Aorta (tissue), 5 donors: ENCODE results near the gene MSANTD3. TPM values are rescaled to one million over a fixed set of nuclear protein-coding genes. Genes with fewer than 3 reads are reported as not detected.
A peak's percentile ranks its signal among the peaks of the same experiment; 100 is the strongest.
"Not testable (repeated sequence)": the region's sequence is repeated elsewhere in the genome, so short reads cannot be mapped to it uniquely, and the experiment has no call there.

Experiments
- ATAC-seq: fragments of 200-7000 bp; cut with Tn5 transposase; one replicate; pipeline ENCODE4 v1.9.1; 2022; ENCODE audit warnings: moderate library complexity; ENCODE audit not compliant: low FRiP score
- DNase-seq, 2 donors: peaks; one replicate each; pipeline ENCODE4 v3.0.0-alpha.2; 2020
- H3K27ac ChIP-seq, 2 donors: one replicate each; pipeline ENCODE4 v1.5.1; 2013; ENCODE audit warnings: low read length in 2 of 2, mild to moderate bottlenecking in 2 of 2, moderate library complexity in 2 of 2, control low read depth in 1 of 2, inconsistent platforms in 1 of 2, low read depth in 1 of 2
- H3K27me3 ChIP-seq, 2 donors: one replicate each; pipeline ENCODE4 v1.6.1; 2013; ENCODE audit warnings: control low read depth in 1 of 2, low read length in 1 of 2, mild to moderate bottlenecking in 1 of 2, moderate library complexity in 1 of 2; ENCODE audit not compliant: insufficient read depth in 2 of 2, control insufficient read depth in 1 of 2
- H3K36me3 ChIP-seq, 2 donors: one replicate each; pipeline ENCODE4 v1.6.1; 2013; ENCODE audit warnings: control low read depth in 1 of 2, low read length in 1 of 2, mild to moderate bottlenecking in 1 of 2; ENCODE audit not compliant: insufficient read depth in 2 of 2, control insufficient read depth in 1 of 2
- H3K4me1 ChIP-seq, 2 donors: one replicate each; pipeline ENCODE4 v1.6.1; 2013; ENCODE audit warnings: low read length in 2 of 2, control low read depth in 1 of 2, mild to moderate bottlenecking in 1 of 2, moderate library complexity in 1 of 2; ENCODE audit not compliant: insufficient read depth in 2 of 2, control insufficient read depth in 1 of 2
- H3K4me3 ChIP-seq, 2 donors: one replicate each; pipeline ENCODE4 v1.5.1; 2013; ENCODE audit warnings: low read length in 2 of 2, control low read depth in 1 of 2, mild to moderate bottlenecking in 1 of 2
- H3K9me3 ChIP-seq: one replicate; pipeline ENCODE4 v1.6.1; 2013; ENCODE audit warnings: mild to moderate bottlenecking, low read length; ENCODE audit not compliant: control insufficient read depth
- WGBS, 2 donors: extraction: QIAGEN DNeasy Blood & Tissue Kit; methylation state at CpG; one replicate each; pipeline ENCODE4 v1.1.7; 2013; 5-methylcytosine and 5-hydroxymethylcytosine counted together
- intact Hi-C, 2 donors: fragments of 100-400 bp; cut with DNase I; formaldehyde crosslinking; loops; one replicate each; pipeline versions ENCODE4 v1.14.2 to v1.15.0; 2022
- polyA plus RNA-seq, 2 donors: library from polyadenylated mRNA; stranded (reverse); fragments of 200-250 nt; gene quantifications; one replicate each; pipeline ENCODE4 v1.2.3, GENCODE V29; 2013
- total RNA-seq, 2 donors: library from RNA; stranded (reverse); fragmentation: NEBNext Ultra II Directional; extraction: Animal tissue kit (Norgen Biotek cat#: 25700); gene quantifications; one replicate each; pipeline ENCODE4 v1.2.1, GENCODE V29; 2021
- donor health status: healthy with polysubstance abuse.
- donor health status: Bipolar disorder and iron deficiency.
- donor health status: DM: no; HTN: no; CAD: no.
- donor health status: DM: no; HTN: no; CAD: no.
- donor health status: DM: yes; HTN: yes; CAD: no.

The MSANTD3 gene
- total and polyA plus RNA-seq, 4 donors, result 13.7 to 31.0 (median 27.8) TPM

GRCh38 chr9:100406962-100407361 is 20.0 kb upstream of the MSANTD3 start:
- Histone ChIP-seq H3K27ac (no peak overlapping the region), H3K27me3 (no peaks in the 10 kb centered on the region), H3K4me1 (no peaks in the 10 kb centered on the region), H3K36me3 (no peaks in the 10 kb centered on the region), H3K4me3 (no peak overlapping the region), H3K9me3 (no peaks in the 10 kb centered on the region)
- ATAC-seq (no peak), DNase-seq (no peak)
- 80 to 100% methylated on average over 1 of the region's 1 CpG for WGBS, 2 donors
- intact Hi-C loops, result no loop called here

GRCh38 chr9:100408546-100409175 is 18.3 kb upstream of the MSANTD3 start:
- 53 to 57% methylated on average over 5 of the region's 5 CpGs for WGBS, 2 donors
- ATAC-seq (no peak), DNase-seq (no peak)
- intact Hi-C loops, result no loop called here
- no peak overlapping the region for H3K27ac ChIP-seq
- H3K4me1 ChIP-seq, result no peaks in the 10 kb centered on the region
- no peaks in the 10 kb centered on the region for H3K9me3 ChIP-seq
- no peaks in the 10 kb centered on the region for H3K36me3 ChIP-seq
- no peak overlapping the region for H3K4me3 ChIP-seq
- no peaks in the 10 kb centered on the region for H3K27me3 ChIP-seq

- intact Hi-C loops, result no loop called here
- Histone ChIP-seq H3K4me3 (no peak overlapping the region), H3K27me3 (no peaks in the 10 kb centered on the region), H3K9me3 (no peaks in the 10 kb centered on the region), H3K36me3 (no peaks in the 10 kb centered on the region), H3K27ac (no peak overlapping the region), H3K4me1 (no peaks in the 10 kb centered on the region)
- WGBS, 2 donors, result 95 to 100% methylated on average over 1 of the region's 1 CpG
- ATAC-seq (no peak), DNase-seq (no peak)
Observed at GRCh38 chr9:100409176-100409556, 17.8 kb upstream of the MSANTD3 start.

- peak; percentile 96 for ATAC-seq
- no peaks in the 10 kb centered on the region for H3K27me3 ChIP-seq
- no peaks in the 10 kb centered on the region for H3K4me1 ChIP-seq
- no peak overlapping the region for H3K27ac ChIP-seq
- intact Hi-C loops, result loop anchor here (5.0 kb wide), 1 partner anchor 59 kb away; the partner anchor contains the start of gene TEX10 (in 2 of the 2)
- H3K36me3 ChIP-seq, result no peaks in the 10 kb centered on the region
- WGBS, 2 donors, result 11 to 12% methylated on average over 38 of the region's 38 CpGs
- peak overlapping the region in 1 of 2 donors; percentile 10 for H3K4me3 ChIP-seq
- H3K9me3 ChIP-seq, result no peaks in the 10 kb centered on the region
- DNase-seq, result peak; percentile 94 to 96
Observed at GRCh38 chr9:100411472-100412283, 15.3 kb upstream of the MSANTD3 start.

DNA sequence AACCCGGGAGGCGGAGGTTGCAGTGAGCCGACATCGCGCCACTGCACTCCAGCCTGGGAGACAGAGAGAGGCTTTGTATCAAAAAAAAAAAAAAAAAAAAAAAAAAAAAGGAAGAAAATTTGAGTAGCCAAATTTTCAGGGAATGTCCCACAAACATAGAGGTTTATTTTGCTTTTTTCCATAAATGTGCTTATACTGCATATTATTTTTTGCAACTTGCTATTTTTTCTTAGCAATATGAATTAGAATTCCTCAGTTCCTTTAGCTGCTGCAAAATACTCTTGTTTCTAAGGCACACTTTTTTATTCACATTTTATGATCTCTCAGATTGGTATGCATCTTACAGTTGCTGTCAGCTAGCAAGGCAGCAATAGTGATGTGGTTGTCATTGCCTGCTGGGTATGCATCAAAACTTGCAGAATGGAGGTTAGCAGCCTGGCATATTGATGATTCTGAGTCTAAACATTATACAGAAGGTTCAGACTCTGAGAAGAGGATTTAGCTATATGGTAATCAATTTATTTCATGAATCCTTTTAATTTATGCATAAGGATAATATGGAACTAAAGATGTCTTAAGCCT is 13.0 kb upstream of the MSANTD3 start:
- Histone ChIP-seq H3K9me3 (no peaks in the 10 kb centered on the region), H3K4me3 (no peak overlapping the region), H3K36me3 (no peaks in the 10 kb centered on the region), H3K27ac (no peak overlapping the region), H3K27me3 (peaks cover 0 to 3% of the 10 kb centered on the region in 2 donors), H3K4me1 (no peaks in the 10 kb centered on the region)
- WGBS, 2 donors, result 89 to 94% methylated on average over 5 of the region's 5 CpGs
- intact Hi-C loops, result loop anchor here (5.0 kb wide), 1 partner anchor 62 kb away; the partner anchor contains the start of gene TEX10 (in 2 of the 2)
- DNase-seq (no peak), ATAC-seq (no peak)

- WGBS, 2 donors, result 82 to 84% methylated on average over 4 of the region's 4 CpGs
- H3K4me1 ChIP-seq, result no peaks in the 10 kb centered on the region
- H3K9me3 ChIP-seq, result no peaks in the 10 kb centered on the region
- no peak for ATAC-seq
- no peaks in the 10 kb centered on the region for H3K36me3 ChIP-seq
- intact Hi-C loops, result no loop called here
- DNase-seq, result no peak
- no peak overlapping the region for H3K27ac ChIP-seq
- H3K4me3 ChIP-seq, result no peak overlapping the region
- peaks cover 0 to 3% of the 10 kb centered on the region in 2 donors for H3K27me3 ChIP-seq
Observed at GRCh38 chr9:100417815-100418214, 9.1 kb upstream of the MSANTD3 start.

DNA sequence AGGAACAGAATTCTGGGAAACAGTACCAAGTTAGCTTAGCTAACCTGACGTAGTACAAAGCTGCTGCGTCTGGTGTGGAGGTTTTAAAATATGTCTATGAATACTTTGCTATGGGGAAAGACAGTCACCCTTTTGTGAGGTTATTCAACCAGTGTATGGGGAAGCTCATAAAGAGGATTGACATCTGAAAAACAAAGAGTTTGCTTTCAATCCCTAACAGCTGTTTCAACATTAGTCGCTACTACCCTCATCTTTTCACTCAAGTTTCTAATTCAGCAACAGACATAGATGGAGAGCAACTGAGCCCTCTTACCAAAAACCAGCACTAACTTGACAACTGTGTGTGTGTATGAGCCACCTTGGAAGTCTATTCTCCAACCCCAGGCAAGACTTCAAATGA is 7.8 kb upstream of the MSANTD3 start:
- no peaks in the 10 kb centered on the region for H3K9me3 ChIP-seq
- DNase-seq (no peak), ATAC-seq (no peak)
- H3K4me1 ChIP-seq, result no peaks in the 10 kb centered on the region
- H3K4me3 ChIP-seq, result no peak overlapping the region
- H3K27me3 ChIP-seq, result peaks cover 0 to 3% of the 10 kb centered on the region in 2 donors
- no peaks in the 10 kb centered on the region for H3K36me3 ChIP-seq
- 30 to 60% methylated on average over 3 of the region's 3 CpGs for WGBS, 2 donors
- H3K27ac ChIP-seq, result no peak overlapping the region
- intact Hi-C loops, result no loop called here

DNA sequence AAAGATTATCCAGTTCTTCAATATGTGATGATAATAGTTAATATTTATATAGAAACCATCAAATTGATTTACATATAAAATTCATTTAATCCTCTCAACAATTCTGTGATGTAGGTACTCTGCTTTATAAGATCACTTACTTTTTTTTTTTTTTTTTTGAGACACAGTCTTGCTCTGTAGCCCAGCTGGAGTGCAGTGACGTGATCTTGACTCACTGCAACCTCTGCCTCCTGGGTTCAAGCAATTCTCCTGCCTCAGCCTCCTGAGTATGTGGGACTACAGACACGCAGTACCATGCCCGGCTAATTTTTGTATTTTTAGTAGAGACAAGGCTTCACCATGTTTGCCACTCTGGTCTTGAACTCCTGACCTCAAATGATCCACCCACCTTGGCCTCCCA is 5.8 kb upstream of the MSANTD3 start:
- H3K4me1 ChIP-seq, H3K4me3 ChIP-seq, H3K27me3 ChIP-seq, H3K27ac ChIP-seq, H3K36me3 ChIP-seq, ATAC-seq, H3K9me3 ChIP-seq, DNase-seq: not testable (repeated sequence)
- WGBS, 2 donors, result 84 to 86% methylated on average over 3 of the region's 3 CpGs
- intact Hi-C loops, result loop anchor here in 1 of 2 donors (10.0 kb wide), 2 partner anchors 174 to 1446 kb away; no protein-coding TSS in a partner anchor
